OCI-LY7 (cell line): ENCODE results near the gene GTPBP6. TPM values are rescaled to one million over a fixed set of nuclear protein-coding genes. Genes with fewer than 3 reads are reported as not detected.

ENCODE experiments used
- BruUV-seq: library from RNA; stranded (reverse); fragments of 400-500 nt; replicated peaks from 2 replicates; lab custom pipeline; 2021; lab: Mats Ljungman, UMichigan
- CTCF ChIA-PET: fragments of 300-600 bp; sonication (Branson Sonifier 250); formaldehyde crosslinking; loops from one replicate; lab custom pipeline; 2022; ENCODE audit warnings: antibody characterized with exemption; ENCODE audit not compliant: unreplicated experiment; lab: Charles Lee
- POLR2A ChIA-PET: fragments of 300-600 bp; sonication (Branson Sonifier 250); formaldehyde crosslinking; loops from one replicate; lab custom pipeline; 2022; ENCODE audit warnings: antibody characterized with exemption; lab: Charles Lee
- DNase-seq: peaks from one replicate; pipeline ENCODE4 v3.0.0-alpha.2; 2015; ENCODE audit warnings: low spot score
- H2AFZ ChIP-seq: fragments of 200-600 bp; sonication (generic), shearing (Covaris generic); 2 replicates; pipeline ENCODE4 v1.6.1; 2014; ENCODE audit warnings: mild to moderate bottlenecking, antibody characterized with exemption, low read length, moderate library complexity
- H3K27ac ChIP-seq: fragments of 200-600 bp; sonication (generic); 2 replicates; pipeline ENCODE4 v1.5.1; 2014; ENCODE audit warnings: mixed run types, low read depth, mild to moderate bottlenecking, moderate library complexity, low read length, inconsistent platforms; ENCODE audit not compliant: poor library complexity, severe bottlenecking
- H3K36me3 ChIP-seq: fragments of 200-600 bp; sonication (generic); 2 replicates; pipeline ENCODE4 v1.6.1; 2014; ENCODE audit warnings: mild to moderate bottlenecking, antibody characterized with exemption, low read length, moderate library complexity, mixed read lengths; ENCODE audit not compliant: insufficient read depth
- H3K4me1 ChIP-seq: fragments of 200-600 bp; sonication (generic); 2 replicates; pipeline ENCODE4 v1.5.1; 2014; ENCODE audit warnings: mild to moderate bottlenecking, low read length; ENCODE audit not compliant: insufficient read depth, poor library complexity, severe bottlenecking
- H3K4me2 ChIP-seq: fragments of 200-600 bp; sonication (generic); 2 replicates; pipeline ENCODE4 v1.6.1; 2014; ENCODE audit warnings: mild to moderate bottlenecking, low read length
- H3K4me3 ChIP-seq: fragments of 200-600 bp; sonication (generic); 2 replicates; pipeline ENCODE4 v1.5.1; 2014; ENCODE audit warnings: mild to moderate bottlenecking, low read depth, low read length; ENCODE audit not compliant: poor library complexity, severe bottlenecking
- H3K79me2 ChIP-seq: fragments of 200-600 bp; sonication (generic); 2 replicates; pipeline ENCODE4 v1.6.1; 2016; ENCODE audit warnings: low read depth, mild to moderate bottlenecking, low read length, moderate library complexity, mixed read lengths; ENCODE audit not compliant: insufficient read depth
- H3K9me2 ChIP-seq: fragments of 200-600 bp; sonication (generic); 2 replicates; pipeline ENCODE4 v1.6.1; 2016; ENCODE audit warnings: mild to moderate bottlenecking, low read length, mixed read lengths; ENCODE audit not compliant: insufficient read depth
- H3K9me3 ChIP-seq: fragments of 200-600 bp; sonication (generic); 2 replicates; pipeline ENCODE4 v1.6.1; 2014; ENCODE audit warnings: mild to moderate bottlenecking, mixed run types, low read length, mixed read lengths
- H4K20me1 ChIP-seq: fragments of 200-600 bp; sonication (generic); 2 replicates; pipeline ENCODE4 v1.6.1; 2014; ENCODE audit warnings: mild to moderate bottlenecking, antibody characterized with exemption, low read length, moderate library complexity, mixed read lengths; ENCODE audit not compliant: insufficient read depth
- EZH2phosphoT487 ChIP-seq: fragments of 200-600 bp; sonication (generic); IDR thresholded peaks from 2 replicates; pipeline ENCODE4 v1.6.1; 2018; ENCODE audit warnings: low read depth, borderline replicate concordance, mild to moderate bottlenecking, mixed run types, antibody characterized with exemption, low read length, moderate library complexity, mixed read lengths
- intact Hi-C: fragments of 100-400 bp; cut with micrococcal nuclease; formaldehyde crosslinking; loops from one replicate; pipeline ENCODE4 v1.10.0; 2022; ENCODE audit not compliant: unreplicated experiment
- total RNA-seq, 2 experiments: library from RNA; depleted of rRNA in 1 of 2; stranded (reverse); fragments of >200 nt in 1 of 2; shearing (Covaris generic) in 1 of 2; gene quantifications; 2 replicates each; pipeline ENCODE4 v1.2.3, GENCODE V29; 2014 to 2022
- TF ChIP-seq, protein P1 (sequence below): fragments of 200-600 bp; sonication (generic); conservative IDR thresholded peaks from 2 replicates; pipeline ENCODE4 v1.5.1; 2014; ENCODE audit warnings: mild to moderate bottlenecking, antibody characterized with exemption, low read length, moderate library complexity, mixed read lengths

GTPBP6 gene
- total RNA-seq, 2 experiments from 2014 or later: 36.3 to 53.6 TPM

- no peak overlapping the region for H2AFZ ChIP-seq
- H3K79me2 ChIP-seq: peaks cover 56% of the 10 kb centered on the region
- intact Hi-C loops: no loop called here
- H3K9me2 ChIP-seq: no peaks in the 10 kb centered on the region
- no TSS peak for BruUV-seq
- H3K27ac ChIP-seq: no peak overlapping the region
- TF ChIP-seq EZH2phosphoT487: no peak
- TF ChIP-seq, protein P1, sequence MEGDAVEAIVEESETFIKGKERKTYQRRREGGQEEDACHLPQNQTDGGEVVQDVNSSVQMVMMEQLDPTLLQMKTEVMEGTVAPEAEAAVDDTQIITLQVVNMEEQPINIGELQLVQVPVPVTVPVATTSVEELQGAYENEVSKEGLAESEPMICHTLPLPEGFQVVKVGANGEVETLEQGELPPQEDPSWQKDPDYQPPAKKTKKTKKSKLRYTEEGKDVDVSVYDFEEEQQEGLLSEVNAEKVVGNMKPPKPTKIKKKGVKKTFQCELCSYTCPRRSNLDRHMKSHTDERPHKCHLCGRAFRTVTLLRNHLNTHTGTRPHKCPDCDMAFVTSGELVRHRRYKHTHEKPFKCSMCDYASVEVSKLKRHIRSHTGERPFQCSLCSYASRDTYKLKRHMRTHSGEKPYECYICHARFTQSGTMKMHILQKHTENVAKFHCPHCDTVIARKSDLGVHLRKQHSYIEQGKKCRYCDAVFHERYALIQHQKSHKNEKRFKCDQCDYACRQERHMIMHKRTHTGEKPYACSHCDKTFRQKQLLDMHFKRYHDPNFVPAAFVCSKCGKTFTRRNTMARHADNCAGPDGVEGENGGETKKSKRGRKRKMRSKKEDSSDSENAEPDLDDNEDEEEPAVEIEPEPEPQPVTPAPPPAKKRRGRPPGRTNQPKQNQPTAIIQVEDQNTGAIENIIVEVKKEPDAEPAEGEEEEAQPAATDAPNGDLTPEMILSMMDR: no peak
- CTCF ChIA-PET: no interaction called here
- H3K4me1 ChIP-seq: no peaks in the 10 kb centered on the region
- H3K4me2 ChIP-seq: no peak overlapping the region
- POLR2A ChIA-PET: no interaction called here
- H3K9me3 ChIP-seq: 0 out of 2 replicates have a peak, but pooled peaks cover 1% of the 10 kb centered on the region
- peaks cover 98% of the 10 kb centered on the region for H3K36me3 ChIP-seq
- no peaks in the 10 kb centered on the region for H4K20me1 ChIP-seq
- no peak for DNase-seq
- no peak overlapping the region for H3K4me3 ChIP-seq
These were observed 40.1 kb upstream of the GTPBP6 start for GRCh38 chrX:358651-359143.

GRCh38 chrX:357693-358471, 39.3 kb upstream of the GTPBP6 start:
- POLR2A ChIA-PET: no interaction called here
- Histone ChIP-seq H3K4me3 (no peak overlapping the region), H3K36me3 (peaks cover 98% of the 10 kb centered on the region), H4K20me1 (no peaks in the 10 kb centered on the region), H3K9me3 (no peaks in the 10 kb centered on the region), H3K27ac (no peak overlapping the region), H3K79me2 (peaks cover 54% of the 10 kb centered on the region), H3K4me2 (no peak overlapping the region), H3K9me2 (no peaks in the 10 kb centered on the region), H2AFZ (no peak overlapping the region), H3K4me1 (no peaks in the 10 kb centered on the region)
- no peak for DNase-seq
- CTCF ChIA-PET: no interaction called here
- intact Hi-C loops: no loop called here
- no TSS peak for BruUV-seq
- no peak for TF ChIP-seq EZH2phosphoT487
- TF ChIP-seq, protein P1: no peak
